ENCODE measurements around the gene PPP2R3B. TPM values are rescaled to one million over a fixed set of nuclear protein-coding genes. Genes with fewer than 3 reads are reported as not detected.

Gene PPP2R3B
- total RNA-seq, 2 experiments from 2014 or later = 12.1 to 14.0 TPM

DNA sequence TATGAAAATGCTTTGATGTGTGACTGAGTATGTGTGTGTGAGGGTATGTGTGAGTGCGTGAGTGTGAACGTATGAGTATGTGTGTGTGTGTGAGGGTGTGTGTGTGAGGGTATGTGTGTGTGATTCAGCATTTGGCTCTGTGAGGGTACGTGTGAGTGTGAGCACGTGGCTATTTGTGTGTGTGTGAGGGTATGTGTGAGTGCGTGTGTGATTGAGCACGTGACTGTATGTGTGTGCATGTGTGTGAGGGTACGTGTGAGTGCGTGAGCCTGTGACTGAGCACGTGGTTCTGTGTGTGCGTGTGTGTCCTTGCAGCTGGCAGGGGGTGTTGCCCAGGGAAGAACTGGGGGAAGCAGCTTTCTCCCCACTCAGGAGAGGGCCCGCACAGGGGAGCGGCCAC lies 16.1 kb upstream of the PPP2R3B start:
- intact Hi-C loops (cut with DNase I, micrococcal nuclease) = no loop called here

DNA sequence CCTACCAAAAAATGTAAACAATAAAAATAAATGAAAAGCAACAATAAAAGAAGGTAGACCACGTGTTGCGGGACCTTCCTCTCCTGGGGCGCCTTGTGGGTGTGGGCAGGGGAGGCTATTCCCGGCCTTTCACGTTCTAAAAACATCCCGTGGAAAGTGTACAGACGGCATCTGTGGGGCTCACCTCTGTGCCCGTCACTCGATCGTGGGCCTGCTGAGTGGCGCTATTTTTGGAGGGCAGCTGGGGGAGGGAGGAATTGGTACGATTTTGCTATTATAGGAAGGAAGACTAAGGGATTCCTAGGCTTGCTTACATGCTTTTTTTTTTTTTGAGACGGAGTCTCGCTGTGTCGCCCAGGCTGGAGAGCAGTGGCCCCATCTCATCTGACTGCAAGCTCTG lies 13.6 kb upstream of the PPP2R3B start:
- Histone ChIP-seq H3K36me3 (ENCODE audit: insufficient read depth, low read length) (no peaks in the 10 kb centered on the region), H3K9me3 (ENCODE audit: control insufficient read depth in 1 of 2, insufficient read depth in 1 of 2, low read length in 2 of 2) (peaks cover 0 to 2% of the 10 kb centered on the region in 2 experiments), H3K27ac (ENCODE audit: low read depth in 1 of 2, low read length in 2 of 2) (no peak overlapping the region), H3K4me1 (ENCODE audit: insufficient read depth, low read length) (no peaks in the 10 kb centered on the region), H3K27me3 (ENCODE audit: control insufficient read depth in 1 of 2, insufficient read depth in 2 of 2, low read length in 2 of 2) (no peaks in the 10 kb centered on the region), H3K4me3 (ENCODE audit: low read length) (no peak overlapping the region)
- Mint-ChIP-seq H3K4me1 (ENCODE audit: low read depth) (no peaks in the 10 kb centered on the region), H3K27ac (no peak overlapping the region), H3K27me3 (no peaks in the 10 kb centered on the region), H3K9me3 (no peaks in the 10 kb centered on the region), H3K36me3 (ENCODE audit: low read depth) (no peaks in the 10 kb centered on the region), H3K4me3 (no peak overlapping the region)
- TF ChIP-seq, protein P1, sequence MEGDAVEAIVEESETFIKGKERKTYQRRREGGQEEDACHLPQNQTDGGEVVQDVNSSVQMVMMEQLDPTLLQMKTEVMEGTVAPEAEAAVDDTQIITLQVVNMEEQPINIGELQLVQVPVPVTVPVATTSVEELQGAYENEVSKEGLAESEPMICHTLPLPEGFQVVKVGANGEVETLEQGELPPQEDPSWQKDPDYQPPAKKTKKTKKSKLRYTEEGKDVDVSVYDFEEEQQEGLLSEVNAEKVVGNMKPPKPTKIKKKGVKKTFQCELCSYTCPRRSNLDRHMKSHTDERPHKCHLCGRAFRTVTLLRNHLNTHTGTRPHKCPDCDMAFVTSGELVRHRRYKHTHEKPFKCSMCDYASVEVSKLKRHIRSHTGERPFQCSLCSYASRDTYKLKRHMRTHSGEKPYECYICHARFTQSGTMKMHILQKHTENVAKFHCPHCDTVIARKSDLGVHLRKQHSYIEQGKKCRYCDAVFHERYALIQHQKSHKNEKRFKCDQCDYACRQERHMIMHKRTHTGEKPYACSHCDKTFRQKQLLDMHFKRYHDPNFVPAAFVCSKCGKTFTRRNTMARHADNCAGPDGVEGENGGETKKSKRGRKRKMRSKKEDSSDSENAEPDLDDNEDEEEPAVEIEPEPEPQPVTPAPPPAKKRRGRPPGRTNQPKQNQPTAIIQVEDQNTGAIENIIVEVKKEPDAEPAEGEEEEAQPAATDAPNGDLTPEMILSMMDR (IDR thresholded peaks at IDR 0.05) = no peak
- ATAC-seq (ENCODE audit: poor library complexity) = no peak
- intact Hi-C loops (cut with DNase I, micrococcal nuclease) = no loop called here
- ChIA-PET CTCF (no interaction called here), POLR2A (no interaction called here)
- no peak for DNase-seq

More for the DNA sequence above, 16.1 kb upstream of the PPP2R3B start:
- Mint-ChIP-seq H3K27me3 (no peaks in the 10 kb centered on the region), H3K9me3 (no peaks in the 10 kb centered on the region), H3K36me3 (ENCODE audit: low read depth) (no peaks in the 10 kb centered on the region), H3K4me1 (ENCODE audit: low read depth) (no peaks in the 10 kb centered on the region), H3K4me3 (no peak overlapping the region), H3K27ac (no peak overlapping the region)
- Histone ChIP-seq H3K27me3 (ENCODE audit: control insufficient read depth in 1 of 2, insufficient read depth in 2 of 2, low read length in 2 of 2) (no peaks in the 10 kb centered on the region), H3K4me1 (ENCODE audit: insufficient read depth, low read length) (no peaks in the 10 kb centered on the region), H3K9me3 (ENCODE audit: control insufficient read depth in 1 of 2, insufficient read depth in 1 of 2, low read length in 2 of 2) (peaks cover 0 to 2% of the 10 kb centered on the region in 2 experiments), H3K36me3 (ENCODE audit: insufficient read depth, low read length) (no peaks in the 10 kb centered on the region), H3K4me3 (ENCODE audit: low read length) (no peak overlapping the region), H3K27ac (ENCODE audit: low read depth in 1 of 2, low read length in 2 of 2) (no peak overlapping the region)
- CTCF ChIA-PET = no interaction called here
- ATAC-seq (ENCODE audit: poor library complexity) (no peak), DNase-seq (no peak)
- TF ChIP-seq, protein P1 (IDR thresholded peaks at IDR 0.05) = no peak
- POLR2A ChIA-PET = no interaction called here

GRCh38 chrX:397575-397974 lies 10.9 kb upstream of the PPP2R3B start:
- H3K4me3 ChIP-seq (ENCODE audit: low read length) = no peak overlapping the region
- intact Hi-C loops (cut with DNase I, micrococcal nuclease) = no loop called here
- H3K27ac Mint-ChIP-seq = no peak overlapping the region
- no peak overlapping the region for H3K4me3 Mint-ChIP-seq
- no peaks in the 10 kb centered on the region for H3K4me1 ChIP-seq (ENCODE audit: insufficient read depth, low read length)
- ChIA-PET CTCF (no interaction called here), POLR2A (no interaction called here)
- TF ChIP-seq, protein P1 (IDR thresholded peaks at IDR 0.05) = no peak
- peaks cover 0 to 2% of the 10 kb centered on the region in 2 experiments for H3K9me3 ChIP-seq (ENCODE audit: control insufficient read depth in 1 of 2, insufficient read depth in 1 of 2, low read length in 2 of 2)
- no peaks in the 10 kb centered on the region for H3K36me3 ChIP-seq (ENCODE audit: insufficient read depth, low read length)
- DNase-seq = no peak
- H3K36me3 Mint-ChIP-seq (ENCODE audit: low read depth) = no peaks in the 10 kb centered on the region
- no peak for ATAC-seq (ENCODE audit: poor library complexity)
- no peaks in the 10 kb centered on the region for H3K4me1 Mint-ChIP-seq (ENCODE audit: low read depth)
- no peaks in the 10 kb centered on the region for H3K27me3 ChIP-seq (ENCODE audit: control insufficient read depth in 1 of 2, insufficient read depth in 2 of 2, low read length in 2 of 2)
- no peaks in the 10 kb centered on the region for H3K9me3 Mint-ChIP-seq
- no peak overlapping the region for H3K27ac ChIP-seq (ENCODE audit: low read depth in 1 of 2, low read length in 2 of 2)
- no peaks in the 10 kb centered on the region for H3K27me3 Mint-ChIP-seq
